Left hindlimb (tissue), 1 donor: ENCODE measurements around the gene CACNA2D4.

Experiments
- DNase-seq: peaks from one replicate; pipeline ENCODE4 v3.0.0-alpha.2; 2018

The CACNA2D4 gene

DNA sequence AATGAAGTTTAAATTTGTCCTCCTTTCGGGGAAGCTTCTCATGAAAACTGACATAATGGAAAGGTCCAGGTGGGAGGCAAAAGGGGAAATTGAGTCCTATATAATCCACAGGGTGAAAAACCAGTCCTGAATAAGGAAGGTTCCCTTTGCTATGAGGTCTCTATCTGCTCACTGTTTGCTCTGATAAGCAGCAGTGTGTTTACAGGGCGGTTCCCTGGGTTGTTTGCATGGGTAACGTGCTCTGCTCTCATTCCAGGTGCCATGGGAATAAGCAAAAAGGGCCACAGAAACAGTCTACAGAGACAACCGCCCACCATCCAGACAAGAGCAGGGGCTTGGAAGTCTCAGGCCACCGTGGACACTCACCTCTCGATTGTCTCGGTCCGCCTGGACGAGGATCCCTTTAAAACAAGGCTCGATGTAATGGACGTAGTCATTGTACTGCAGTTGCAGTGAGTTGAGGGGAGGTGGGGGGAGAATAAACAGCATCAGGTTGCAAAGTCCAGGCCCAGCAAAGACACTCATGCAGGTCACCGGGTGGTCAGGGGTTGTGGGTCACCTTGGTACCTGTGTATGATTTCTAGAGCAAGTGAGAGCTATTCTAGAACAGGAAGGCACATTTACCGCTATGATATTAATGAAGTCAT is 32.7 kb downstream of the CACNA2D4 start:
- no peak for DNase-seq

DNA sequence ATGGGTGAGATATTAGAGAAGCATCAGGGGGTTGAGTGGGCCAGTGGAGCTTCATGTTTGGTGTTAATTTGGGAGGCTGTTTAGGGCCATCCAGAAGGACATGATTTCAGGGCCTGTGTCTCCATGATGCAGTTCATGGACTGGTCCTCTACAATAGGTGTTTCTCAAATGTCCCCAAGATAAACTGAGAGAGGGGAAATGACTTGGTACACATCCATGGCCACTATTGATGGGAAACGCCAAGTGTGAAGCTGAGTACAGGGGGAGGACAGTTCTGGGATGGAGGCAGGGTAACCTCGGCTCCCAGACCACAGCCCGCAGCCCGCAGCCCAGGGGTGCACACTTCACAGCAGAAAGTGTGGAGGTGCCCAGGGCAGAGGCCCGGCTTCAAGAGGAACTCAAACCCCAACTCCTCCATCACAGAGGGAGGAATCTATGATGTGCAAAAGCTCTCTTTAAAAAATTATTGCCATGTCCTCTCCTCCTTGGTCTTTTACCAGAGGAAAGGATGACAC is 33.3 kb downstream of the CACNA2D4 start:
- no peak for DNase-seq

DNA sequence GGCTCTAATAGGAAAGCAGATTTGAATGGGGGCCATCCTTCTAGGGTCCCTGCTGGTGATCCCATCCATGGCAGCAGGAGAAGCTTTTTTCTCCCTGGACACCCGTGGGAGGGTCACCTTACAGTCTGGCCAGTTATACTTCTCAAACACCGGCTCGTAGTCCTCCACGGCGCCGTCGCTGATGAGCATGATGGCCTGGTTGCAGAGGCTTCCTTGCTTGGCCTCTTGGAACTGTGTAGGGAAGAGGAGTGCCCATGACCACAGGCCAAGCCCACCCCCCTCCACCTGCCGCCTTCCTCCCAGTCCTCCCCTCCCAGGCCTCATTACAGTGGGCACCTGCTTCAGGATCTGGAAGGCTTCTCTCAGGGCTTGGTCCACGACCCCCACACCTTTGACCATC is 33.8 kb downstream of the CACNA2D4 start:
- DNase-seq, result no peak

DNA sequence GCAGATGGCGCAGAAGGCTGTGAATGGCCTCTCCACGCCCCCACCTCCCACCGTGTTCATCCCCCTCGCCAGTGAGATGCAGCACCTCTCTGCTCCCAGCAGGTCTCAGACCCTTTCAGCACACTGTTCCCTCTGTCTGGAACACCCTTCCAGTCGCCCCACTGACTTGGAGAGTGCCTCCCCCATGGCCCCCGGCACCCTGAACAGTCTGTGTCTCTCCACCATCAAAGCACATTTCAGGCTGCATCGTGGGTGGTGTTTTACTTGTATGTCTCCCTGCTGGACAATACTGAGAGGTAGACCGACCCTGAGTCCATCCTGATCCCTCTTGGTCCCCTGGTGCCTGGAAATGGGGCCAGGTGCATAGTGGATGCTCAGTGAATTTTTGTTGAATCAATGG is 34.9 kb downstream of the CACNA2D4 start:
- no peak for DNase-seq

DNA sequence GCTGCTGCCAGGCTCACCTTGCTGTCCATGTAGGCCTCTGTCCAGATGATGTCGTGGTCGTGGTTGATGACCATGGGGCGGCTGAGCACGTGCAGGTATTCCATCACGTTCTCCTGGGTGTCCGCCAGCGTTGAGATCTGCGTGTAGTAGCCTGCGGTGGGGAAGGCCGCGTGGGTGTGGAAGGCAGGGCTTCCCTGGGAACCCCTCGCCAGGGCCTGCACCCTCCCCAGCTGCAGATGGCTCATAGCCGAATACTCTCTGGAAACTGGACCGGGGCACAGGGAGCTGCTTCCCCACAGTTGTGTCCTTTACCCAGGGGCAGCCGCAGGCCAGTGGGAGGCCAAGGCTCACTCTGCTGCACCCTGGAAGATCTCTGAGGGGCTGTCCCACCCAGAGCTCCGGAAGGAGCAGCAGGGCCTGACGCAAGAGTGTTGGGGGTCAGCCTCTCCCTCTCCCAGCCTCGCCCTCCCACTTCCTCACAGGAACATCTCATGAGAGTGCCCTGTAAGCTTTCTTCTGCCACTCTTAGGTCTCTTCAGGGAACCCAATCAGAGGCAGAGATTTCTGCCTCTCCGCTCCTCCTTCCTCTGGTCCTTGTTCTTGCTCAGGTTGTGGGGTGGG is 35.5 kb downstream of the CACNA2D4 start:
- DNase-seq, result no peak

DNA sequence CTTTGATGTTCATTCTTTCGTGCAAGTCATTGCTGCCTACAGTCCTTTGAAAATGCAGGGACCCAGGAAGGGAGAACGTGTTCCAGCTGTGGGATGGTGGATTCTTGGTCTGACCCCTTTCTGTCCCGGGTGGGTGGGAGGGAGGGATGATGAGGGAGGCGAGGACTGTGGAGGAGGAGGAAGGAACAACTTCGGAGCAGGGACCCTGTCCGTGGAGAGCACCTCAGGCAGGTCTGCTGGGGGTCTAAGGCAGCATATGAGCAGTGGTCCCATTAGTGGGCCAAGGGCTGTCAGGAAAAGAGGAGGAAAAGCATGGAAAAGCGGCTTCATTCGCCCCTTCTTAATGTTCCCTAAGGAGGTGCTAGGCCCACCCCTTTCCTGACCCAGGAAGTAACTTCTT is 36.0 kb downstream of the CACNA2D4 start:
- DNase-seq, result no peak

DNA sequence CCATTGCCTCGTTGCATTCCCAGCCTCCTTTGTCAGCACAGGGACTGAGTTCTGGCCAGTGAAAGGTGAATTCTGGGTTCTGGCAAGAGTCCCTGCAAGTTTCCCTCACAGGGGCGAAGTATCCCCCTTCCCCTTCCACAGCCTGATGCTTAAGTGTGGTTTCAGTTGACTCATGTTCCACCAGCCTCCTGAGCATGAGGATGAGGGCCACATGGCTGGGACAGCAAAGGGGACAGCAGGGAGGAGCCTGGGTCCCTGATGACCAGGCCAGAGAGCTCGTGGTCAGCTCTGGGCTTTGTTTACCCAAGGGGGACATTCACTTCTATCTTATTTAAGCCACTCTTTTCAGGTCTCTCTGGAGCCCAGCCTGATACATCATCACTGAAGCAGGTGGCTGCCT is 36.5 kb downstream of the CACNA2D4 start:
- no peak for DNase-seq

DNA sequence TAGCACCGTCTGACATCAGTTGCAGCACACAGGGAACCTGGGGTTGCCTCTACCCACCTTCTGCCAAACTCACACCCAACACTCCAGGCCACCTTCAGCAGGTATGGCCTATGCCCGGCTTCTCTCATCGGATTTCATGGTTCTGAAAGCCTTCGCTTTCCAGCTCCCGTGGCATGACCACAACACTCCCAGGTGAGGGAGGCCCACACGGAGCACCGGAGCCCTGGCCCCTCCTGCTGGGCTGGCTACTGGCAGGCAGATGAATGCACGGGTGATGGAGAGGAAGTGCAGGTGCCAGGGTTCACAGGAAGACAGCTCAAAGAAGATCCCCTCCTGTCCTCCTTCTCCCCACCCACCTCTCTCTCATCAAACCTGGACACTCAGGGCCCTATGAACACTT is 37.2 kb downstream of the CACNA2D4 start:
- no peak for DNase-seq

DNA sequence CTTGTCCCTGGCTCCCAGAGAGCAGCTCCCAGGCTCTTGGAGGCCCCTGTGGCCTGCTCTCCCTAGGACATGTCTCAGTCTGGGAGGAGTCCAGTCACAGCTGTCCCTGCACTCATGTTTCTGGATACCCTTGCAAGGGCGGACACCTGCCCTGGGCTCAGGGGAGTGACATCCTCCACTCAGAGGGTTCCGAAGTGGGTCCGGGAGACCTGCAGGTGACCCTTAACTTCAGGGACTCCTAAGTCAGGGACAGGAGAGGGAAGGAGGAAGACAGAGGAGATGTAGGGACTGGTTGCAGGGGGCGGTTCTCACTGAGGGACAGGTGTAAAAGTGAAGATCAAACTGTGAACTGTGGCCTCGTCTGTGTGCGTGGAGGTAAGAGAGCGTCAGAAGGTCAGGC is 37.6 kb downstream of the CACNA2D4 start:
- DNase-seq, result no peak

DNA sequence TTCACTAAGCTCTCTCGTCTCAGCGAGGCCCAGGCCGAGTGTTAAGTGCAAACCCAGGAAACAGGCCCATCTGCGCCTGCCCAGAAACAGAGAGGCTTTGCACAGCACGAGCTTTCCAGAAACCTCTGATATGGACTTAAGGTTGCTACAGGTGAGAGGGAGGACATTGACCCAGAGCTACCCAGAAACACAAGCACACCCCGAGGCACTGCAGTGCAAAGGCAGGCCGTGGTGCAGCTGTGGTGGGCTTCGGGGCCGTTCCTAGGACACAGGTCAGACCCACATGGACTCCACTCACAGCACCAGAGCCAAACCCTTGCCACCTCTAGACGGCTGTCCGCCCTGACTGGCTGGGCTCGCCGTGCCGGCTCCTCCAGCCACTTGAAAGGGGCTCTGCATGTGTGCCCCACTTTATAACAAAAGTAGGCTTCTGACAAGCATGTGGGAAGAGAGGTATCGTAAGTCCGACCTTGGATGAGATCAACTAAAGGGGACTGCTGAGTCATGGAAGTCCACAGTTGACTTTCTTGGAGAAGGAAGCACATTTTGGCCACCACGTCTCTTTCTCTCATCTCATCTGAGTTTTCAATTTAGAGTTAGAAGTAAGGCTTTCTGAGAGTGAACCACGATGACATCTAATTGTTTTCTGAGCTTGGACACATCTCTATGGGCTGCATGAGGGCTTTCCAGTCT is 38.2 kb downstream of the CACNA2D4 start:
- DNase-seq, result no peak

DNA sequence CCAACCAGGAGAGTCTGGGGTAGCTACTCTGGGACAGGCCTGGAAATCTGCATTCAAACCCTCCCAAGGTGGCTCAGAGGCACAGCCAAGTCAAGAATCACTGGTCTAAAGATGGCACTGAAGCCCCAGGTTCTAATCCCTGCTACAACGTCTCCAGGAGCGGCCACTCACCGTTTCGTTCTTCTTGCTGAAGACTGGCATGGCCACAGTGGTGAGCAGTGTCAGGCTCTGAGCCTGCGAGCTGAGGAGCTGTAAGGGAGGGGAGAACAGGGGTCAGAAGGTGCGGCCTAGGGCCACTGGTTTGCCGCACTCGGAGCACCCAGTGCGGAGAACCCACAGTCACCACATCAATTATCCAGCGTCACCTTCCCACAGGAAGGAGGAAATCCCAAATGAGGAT is 38.8 kb downstream of the CACNA2D4 start:
- no peak for DNase-seq

DNA sequence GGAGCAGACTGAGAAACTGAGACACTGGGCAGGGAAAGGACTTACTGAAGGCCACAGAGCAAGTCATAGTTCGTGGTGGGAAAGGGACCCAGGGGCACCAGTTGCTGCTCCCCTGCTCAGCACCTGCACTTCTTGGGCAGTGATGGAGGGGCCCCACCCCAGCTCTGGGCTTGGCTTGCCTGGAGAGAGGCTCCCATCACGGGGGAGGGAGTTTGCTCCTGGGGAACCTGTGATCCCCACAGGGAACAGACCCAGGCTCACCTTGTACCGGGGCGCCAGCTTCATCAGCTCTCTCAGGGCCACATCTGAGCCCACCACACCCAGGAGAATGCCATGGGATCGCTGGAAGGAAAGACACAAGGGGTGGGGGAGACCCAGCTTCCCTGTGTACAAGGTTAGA is 39.8 kb downstream of the CACNA2D4 start:
- no peak for DNase-seq

DNA sequence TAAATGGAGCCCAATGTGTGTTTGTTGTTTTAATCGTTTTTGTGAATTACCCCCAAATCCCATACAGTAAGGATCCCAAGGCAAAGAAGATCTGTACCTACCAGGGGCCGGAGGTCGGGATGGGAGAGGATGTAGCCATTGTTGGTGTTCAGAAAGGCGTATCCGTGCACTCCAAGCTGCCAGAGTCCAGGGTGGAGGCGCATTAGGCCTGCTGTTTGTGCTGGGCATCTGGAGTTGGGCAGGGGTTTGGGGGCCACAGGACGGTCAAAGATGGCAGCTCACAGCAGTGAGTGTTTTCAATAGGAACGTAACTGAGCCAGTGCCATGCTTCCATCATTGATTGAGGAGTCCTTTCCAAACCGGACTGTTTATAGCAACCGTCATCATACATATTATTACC is 40.2 kb downstream of the CACNA2D4 start:
- no peak for DNase-seq

DNA sequence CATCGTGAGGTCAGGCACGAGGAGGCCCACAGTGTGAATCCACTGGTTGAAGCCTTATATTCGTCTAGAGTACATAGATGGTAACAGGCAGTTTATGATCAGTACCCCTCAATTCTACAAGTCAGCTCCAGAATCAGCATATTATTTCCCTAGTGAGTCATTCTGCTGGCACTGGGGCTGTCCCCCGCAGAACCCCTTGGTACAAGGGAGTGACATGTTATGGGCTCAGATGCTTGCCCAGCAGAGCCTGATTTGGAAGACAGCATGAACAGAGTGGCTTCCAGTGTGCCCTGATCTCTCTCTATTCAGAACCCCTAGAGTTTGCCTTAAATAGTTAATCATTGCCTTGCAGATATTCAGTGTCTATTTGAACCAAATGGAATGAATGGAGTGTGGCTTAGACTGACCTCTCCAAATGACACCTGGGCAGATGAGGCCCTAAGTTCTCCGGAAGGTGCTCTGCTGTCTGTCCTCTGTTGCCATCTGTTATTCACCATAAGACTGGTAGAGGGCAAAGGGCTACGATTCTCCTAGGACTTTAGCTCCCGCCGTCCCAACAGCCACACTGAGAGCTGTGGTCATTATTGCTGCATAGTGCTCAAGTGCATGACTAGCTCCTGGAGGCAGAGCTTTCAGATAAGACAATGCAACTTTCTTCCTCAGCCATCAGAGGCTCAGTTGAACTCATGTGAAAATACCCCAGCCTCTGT is 41.1 kb downstream of the CACNA2D4 start:
- no peak for DNase-seq

DNA sequence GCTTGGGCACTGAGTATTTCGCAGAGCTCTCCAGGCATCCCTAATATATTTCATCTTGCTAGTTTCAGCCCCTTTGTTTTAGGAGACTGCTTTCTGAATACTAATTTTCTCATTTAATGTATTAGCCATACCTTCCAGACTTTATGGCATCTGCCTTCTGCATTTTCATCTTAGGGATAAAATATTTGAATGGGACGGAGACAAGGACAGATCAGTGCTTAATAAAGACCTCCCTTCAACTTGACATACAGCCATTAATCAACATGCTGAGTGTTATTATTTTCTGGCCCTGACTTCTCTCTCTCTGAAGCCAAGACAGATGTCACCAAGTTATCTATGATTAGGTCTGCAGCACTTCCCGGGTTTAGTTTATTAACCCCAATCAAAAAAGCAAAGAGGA is 42.4 kb downstream of the CACNA2D4 start:
- DNase-seq, result no peak

DNA sequence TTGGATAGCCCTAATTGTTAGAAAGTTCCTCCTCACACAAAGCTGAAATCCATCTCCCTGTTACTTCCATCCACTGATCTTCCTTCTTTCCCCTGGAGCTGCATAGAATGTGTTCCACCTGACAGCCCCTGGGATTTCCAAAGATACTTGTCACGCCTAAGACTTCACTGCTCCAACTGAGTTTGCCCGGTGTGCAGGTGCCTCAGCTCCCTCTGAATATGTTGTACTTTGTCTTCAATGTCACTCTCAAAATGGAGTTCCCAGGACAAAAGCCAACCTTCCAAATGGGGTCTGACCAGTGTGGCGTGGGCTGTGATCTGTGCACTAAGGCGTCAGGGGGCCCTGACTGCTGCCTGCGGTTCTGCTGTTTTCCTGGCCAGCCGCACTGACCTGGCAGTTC is 42.8 kb downstream of the CACNA2D4 start:
- no peak for DNase-seq

DNA sequence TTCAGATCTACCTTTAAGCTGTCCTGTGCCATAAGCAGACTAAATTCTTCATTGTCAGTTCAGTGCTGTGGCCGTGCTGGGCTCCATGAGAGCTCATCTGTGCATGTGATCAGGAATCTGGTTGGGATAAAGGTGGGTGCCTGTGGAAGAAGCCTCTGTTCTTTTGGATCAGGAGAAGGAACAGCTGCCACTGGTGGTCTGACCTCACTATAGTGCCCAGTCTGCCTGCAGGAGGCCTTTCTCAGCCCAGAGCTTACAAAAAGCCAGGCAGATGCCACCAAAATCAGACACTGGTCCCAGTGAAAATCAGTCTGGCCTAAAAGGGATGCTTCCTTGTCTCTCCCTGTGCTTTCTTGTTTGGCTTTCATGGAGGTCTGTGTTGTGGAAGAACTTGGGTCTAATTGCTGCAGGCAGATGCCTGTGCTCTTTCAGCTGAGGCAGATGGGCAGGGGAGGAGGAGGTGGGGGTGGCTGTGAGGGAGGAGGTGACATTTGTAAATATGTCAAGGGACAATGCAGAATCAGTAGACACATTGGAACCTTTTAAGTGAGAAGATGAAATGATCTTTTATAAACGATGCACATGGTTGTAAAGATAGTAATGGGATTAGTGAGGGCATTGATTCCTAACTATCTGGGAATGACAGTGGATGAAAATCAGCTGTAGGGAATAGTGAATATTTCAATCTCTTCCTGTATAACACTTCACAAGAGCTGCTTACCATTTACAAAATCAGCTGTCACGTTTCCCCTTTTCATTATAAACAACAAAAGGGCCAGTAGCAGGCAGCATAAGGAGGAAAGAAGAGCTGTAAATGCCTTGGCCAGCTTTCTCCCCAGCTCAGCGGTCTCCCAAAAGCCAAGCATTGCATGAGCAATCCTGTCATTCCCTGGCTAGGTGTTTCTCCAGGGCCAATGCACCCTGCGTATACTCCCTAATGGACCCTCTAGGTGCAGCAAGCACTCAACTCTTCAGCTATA is 44.6 kb downstream of the CACNA2D4 start:
- DNase-seq, result no peak

DNA sequence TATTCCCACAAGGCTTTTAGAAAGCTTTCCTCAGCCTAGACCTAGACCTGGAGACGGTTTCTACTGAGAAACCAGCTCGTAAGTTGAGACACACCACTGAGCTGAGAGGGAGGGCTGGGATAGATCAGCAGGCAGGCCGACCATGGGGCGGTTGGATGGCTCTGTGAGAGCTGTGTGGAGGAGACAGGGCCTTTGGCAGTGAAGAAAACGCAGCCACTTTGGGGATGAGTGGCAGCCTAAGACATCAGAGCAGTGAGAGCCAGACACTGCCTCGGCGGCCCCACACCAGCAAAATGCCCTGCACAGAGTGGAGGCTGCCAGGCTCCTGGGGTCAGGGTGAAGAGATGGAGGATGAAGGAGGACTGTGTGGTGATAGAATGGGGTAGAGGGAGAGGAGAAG is 46.0 kb downstream of the CACNA2D4 start:
- DNase-seq, result no peak

DNA sequence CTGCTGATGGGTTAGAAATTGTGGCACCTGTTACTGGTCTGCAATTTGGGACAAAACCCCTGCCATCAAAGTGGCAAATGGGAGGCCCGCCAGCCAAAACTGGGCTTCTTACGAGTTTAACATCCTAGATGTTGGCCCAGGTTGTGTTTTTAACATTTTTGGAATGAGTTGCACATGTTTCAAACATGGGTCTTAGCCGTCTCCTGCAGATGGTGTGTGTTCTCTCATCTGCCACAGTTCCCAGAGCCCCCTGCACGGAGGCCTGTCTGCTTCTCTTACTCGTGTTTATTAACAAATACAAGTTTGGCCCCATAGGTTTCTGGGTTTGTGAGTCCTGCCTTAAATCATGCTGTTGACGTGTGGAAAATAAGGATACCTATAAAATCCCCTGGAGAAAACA is 46.5 kb downstream of the CACNA2D4 start:
- no peak for DNase-seq

DNA sequence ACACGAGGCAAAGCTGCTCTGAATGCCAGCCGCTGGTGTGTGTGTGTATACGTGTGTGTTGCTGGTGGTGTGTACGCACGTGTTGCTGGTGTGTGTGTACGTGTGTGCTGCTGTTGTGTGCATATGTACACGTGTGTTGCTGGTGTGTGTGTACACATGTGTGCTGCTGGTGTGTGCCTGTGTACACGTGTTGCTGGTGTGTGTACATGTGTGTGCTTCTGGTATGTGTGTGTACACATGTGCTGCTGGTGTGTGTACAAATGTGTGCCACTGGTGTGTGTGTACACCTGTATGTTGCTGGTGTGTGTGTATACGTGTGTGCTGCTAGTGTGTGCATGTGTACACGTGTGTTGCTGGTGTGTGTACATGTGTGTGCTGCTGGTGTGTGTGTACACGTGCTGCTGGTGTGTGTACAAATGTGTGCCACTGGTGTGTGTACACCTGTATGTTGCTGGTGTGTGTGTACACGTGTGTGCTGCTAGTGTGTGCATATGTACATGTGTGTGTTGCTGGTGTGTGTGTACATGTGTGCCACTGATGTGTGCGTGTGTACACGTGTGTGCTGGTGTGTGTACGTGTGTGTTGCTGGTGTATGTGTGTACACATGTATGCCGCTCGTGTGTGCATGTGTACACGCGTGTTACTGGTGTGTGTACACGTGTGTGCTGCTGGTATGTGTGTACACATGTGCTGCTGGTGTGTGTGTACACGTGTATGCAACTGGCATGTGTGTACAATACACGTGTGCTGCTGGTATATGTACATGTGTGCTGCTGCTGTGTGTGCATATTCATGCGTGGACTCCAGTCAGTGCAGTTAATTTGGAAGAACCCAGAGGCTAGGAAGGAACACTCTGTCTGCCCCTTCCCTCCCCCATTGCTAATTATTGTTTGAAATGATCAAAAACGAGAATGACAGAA is 47.2 kb downstream of the CACNA2D4 start:
- DNase-seq, result no peak

DNA sequence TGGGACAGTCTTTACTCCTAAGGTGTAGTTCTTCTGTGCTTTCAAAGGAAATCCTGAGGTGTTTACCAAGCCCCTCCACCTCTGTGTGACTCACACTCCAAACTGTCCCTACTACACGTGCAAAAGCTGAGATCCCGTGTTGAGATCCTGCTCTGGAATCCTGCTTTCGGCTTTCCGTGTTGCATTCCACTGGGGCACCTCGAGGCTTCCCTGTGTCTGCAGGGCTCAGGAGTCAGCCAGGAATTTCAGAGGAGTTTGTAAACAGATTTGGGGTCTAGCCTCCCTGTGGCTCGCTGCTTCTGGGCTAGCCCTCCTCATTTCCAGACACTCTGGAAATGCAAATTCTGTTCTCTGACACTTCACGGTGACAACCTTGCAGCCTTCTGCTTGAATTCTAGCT is 48.4 kb downstream of the CACNA2D4 start:
- no peak for DNase-seq
